ACC112 (cell line): ENCODE data around the gene GEMIN7.

Experiments used
- H2AFZ ChIP-seq: fragments of 200-600 bp; sonication (generic); one replicate; pipeline ENCODE4 v1.6.0; 2017; ENCODE audit warnings: antibody characterized with exemption, low read length; ENCODE audit not compliant: unreplicated experiment
- H3K27ac ChIP-seq: fragments of 200-600 bp; sonication (generic); 2 replicates; pipeline ENCODE4 v1.5.1; 2014; ENCODE audit warnings: low read depth, mild to moderate bottlenecking, antibody characterized with exemption, low read length, moderate library complexity
- H3K27me3 ChIP-seq: fragments of 200-600 bp; sonication (generic); 2 replicates; pipeline ENCODE4 v1.6.1; 2014; ENCODE audit warnings: mild to moderate bottlenecking, antibody characterized with exemption, low read length, moderate library complexity, mixed read lengths; ENCODE audit not compliant: insufficient read depth
- H3K36me3 ChIP-seq: fragments of 200-600 bp; sonication (generic); 2 replicates; pipeline ENCODE4 v1.6.1; 2016; ENCODE audit warnings: mild to moderate bottlenecking, antibody characterized with exemption, low read length, moderate library complexity, mixed read lengths; ENCODE audit not compliant: insufficient read depth
- H3K4me1 ChIP-seq: fragments of 200-600 bp; sonication (generic); one replicate; pipeline ENCODE4 v1.6.1; 2016; ENCODE audit warnings: low read length, mixed read lengths; ENCODE audit not compliant: insufficient read depth, unreplicated experiment, control insufficient read depth
- H3K4me3 ChIP-seq: fragments of 200-600 bp; sonication (generic); 2 replicates; pipeline ENCODE4 v1.5.1; 2014; ENCODE audit warnings: mild to moderate bottlenecking, low read depth, low read length
- H3K79me2 ChIP-seq: fragments of 200-600 bp; sonication (generic); one replicate; pipeline ENCODE4 v1.6.0; 2016; ENCODE audit warnings: low read length; ENCODE audit not compliant: control insufficient read depth, unreplicated experiment, insufficient read depth

Gene GEMIN7

DNA sequence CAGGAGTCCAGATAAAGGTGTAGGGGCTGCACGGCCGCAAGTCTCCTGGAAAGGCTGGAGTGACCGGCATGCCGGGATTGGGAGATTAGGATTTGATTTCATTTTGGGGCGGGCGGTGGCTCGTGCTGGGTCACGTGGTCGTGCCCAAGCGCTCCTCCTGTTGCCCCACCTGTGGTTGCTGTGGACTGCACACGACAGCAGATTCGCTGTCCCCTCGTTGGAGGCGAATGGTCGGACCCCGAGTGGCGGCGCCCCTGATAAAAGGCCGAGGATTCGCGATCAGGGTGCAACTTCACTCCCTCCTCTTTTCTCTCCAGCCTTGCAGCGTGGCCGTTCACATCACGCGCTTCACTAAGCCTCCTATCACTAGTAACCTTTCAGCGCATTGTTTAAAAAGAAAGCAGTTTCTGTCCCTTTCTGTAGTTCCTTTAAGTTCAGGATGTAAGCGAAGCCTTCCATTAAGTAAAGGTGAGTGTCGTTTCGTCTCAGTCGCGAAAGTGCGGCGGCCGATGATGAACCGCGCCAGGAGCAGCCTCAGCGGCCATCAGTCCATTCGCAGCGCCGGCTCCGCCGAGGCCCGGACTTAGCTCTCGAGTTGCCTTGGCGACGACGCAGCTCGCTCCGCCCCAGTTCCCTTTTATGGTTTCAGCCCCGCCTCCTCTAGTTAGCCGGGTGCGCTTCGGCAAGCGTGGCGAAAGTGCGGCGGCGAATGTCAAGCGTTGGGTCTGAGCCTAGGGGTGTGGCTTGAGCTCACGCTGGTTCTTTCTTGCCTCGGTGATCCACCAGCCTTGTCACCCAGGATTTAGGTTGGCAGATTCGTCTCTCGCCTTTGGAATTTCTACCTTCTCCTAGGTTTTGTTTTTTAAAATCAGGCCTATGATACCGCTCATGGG lies 12.2 kb downstream of the GEMIN7 start:
- Histone ChIP-seq H3K4me3 (peak overlapping the region; percentile 86), H3K27me3 (no peaks in the 10 kb centered on the region), H3K27ac (peak overlapping the region; percentile 87), H3K79me2 (peaks cover 36% of the 10 kb centered on the region), H2AFZ (peak overlapping the region; percentile 96), H3K4me1 (peaks cover 7% of the 10 kb centered on the region), H3K36me3 (no peaks in the 10 kb centered on the region)

- peak within 1 kb of the TSS; percentile 86 for H3K4me3 ChIP-seq
- peaks cover 49% of the 10 kb centered on the region for H3K79me2 ChIP-seq
- peaks cover 13% of the 10 kb centered on the region for H3K4me1 ChIP-seq
- H3K27me3 ChIP-seq, result no peaks in the 10 kb centered on the region
- no peaks in the 10 kb centered on the region for H3K36me3 ChIP-seq
- peak within 1 kb of the TSS; percentile 87 for H3K27ac ChIP-seq
- peak within 1 kb of the TSS; percentile 83 for H2AFZ ChIP-seq
Observed at GRCh38 chr19:45092747-45093678, 14.0 kb downstream of the GEMIN7 start, which contains the start of gene PPP1R37. Gene PPP1R37 (plus strand): TSS chr19:45093179. CDS start chr19:45093326, 147 bp downstream.

DNA sequence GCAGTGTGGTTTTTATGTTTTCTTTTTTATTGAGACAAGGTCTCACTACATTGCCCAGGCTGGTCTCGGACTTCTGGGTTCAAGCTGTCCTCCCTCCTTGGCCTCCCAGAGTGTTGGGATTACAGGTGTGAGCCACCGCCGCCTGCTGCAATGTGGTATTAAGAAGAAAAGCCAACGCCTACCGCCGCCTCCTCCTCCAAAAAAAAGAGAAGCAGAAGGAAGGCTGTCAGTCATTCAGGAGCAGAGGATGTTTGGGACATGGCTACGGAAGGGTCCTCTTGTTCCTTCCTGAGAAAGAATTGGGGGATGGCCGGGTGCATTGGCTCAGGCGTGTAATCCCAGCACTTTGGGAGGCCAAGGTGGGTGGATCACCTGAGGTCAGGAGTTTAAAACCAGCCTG lies 15.1 kb downstream of the GEMIN7 start:
- Histone ChIP-seq H2AFZ (no peak overlapping the region), H3K27ac (no peak overlapping the region), H3K4me1 (peaks cover 23% of the 10 kb centered on the region), H3K36me3 (no peaks in the 10 kb centered on the region), H3K4me3 (peak overlapping the region; percentile 86), H3K79me2 (peaks cover 57% of the 10 kb centered on the region), H3K27me3 (no peaks in the 10 kb centered on the region)

GRCh38 chr19:45094707-45095106 lies 15.6 kb downstream of the GEMIN7 start:
- Histone ChIP-seq H3K27me3 (no peaks in the 10 kb centered on the region), H3K36me3 (no peaks in the 10 kb centered on the region), H3K4me3 (peak overlapping the region; percentile 86), H2AFZ (no peak overlapping the region), H3K79me2 (peaks cover 62% of the 10 kb centered on the region), H3K4me1 (peaks cover 27% of the 10 kb centered on the region), H3K27ac (no peak overlapping the region)

- Histone ChIP-seq H3K4me1 (peaks cover 27% of the 10 kb centered on the region), H3K79me2 (peaks cover 73% of the 10 kb centered on the region), H3K4me3 (no peak overlapping the region), H3K27ac (no peak overlapping the region), H3K27me3 (no peaks in the 10 kb centered on the region), H3K36me3 (no peaks in the 10 kb centered on the region), H2AFZ (no peak overlapping the region)
Observed at GRCh38 chr19:45095496-45096413, 16.7 kb downstream of the GEMIN7 start.

GRCh38 chr19:45096700-45097099 lies 17.6 kb downstream of the GEMIN7 start:
- no peak overlapping the region for H3K4me3 ChIP-seq
- H3K79me2 ChIP-seq, result peaks cover 82% of the 10 kb centered on the region
- no peaks in the 10 kb centered on the region for H3K27me3 ChIP-seq
- no peaks in the 10 kb centered on the region for H3K36me3 ChIP-seq
- peaks cover 27% of the 10 kb centered on the region for H3K4me1 ChIP-seq
- H3K27ac ChIP-seq, result no peak overlapping the region
- H2AFZ ChIP-seq, result no peak overlapping the region

DNA sequence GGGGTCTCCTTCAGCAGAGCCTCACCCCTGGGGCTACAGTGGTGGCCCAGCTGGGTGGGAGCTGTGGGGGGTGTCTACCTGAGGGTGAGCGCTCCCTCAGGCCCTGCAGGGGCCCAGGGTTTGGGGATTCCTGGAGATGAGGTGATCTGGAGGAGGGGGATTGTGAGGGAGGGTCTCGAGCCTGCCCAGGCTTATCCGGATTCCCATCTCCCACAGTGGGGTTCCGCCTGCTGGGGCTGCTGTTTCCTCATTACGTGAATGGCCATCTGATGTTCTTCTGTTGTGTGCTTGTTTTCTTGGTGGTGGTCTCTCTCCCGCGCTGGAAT lies 18.4 kb downstream of the GEMIN7 start:
- no peaks in the 10 kb centered on the region for H3K27me3 ChIP-seq
- H2AFZ ChIP-seq, result no peak overlapping the region
- 0 out of 2 replicates have a peak overlapping the region, but pooled peaks have one; percentile 72 for H3K27ac ChIP-seq
- H3K36me3 ChIP-seq, result no peaks in the 10 kb centered on the region
- no peak overlapping the region for H3K4me3 ChIP-seq
- H3K4me1 ChIP-seq, result peaks cover 27% of the 10 kb centered on the region
- peaks cover 87% of the 10 kb centered on the region for H3K79me2 ChIP-seq

DNA sequence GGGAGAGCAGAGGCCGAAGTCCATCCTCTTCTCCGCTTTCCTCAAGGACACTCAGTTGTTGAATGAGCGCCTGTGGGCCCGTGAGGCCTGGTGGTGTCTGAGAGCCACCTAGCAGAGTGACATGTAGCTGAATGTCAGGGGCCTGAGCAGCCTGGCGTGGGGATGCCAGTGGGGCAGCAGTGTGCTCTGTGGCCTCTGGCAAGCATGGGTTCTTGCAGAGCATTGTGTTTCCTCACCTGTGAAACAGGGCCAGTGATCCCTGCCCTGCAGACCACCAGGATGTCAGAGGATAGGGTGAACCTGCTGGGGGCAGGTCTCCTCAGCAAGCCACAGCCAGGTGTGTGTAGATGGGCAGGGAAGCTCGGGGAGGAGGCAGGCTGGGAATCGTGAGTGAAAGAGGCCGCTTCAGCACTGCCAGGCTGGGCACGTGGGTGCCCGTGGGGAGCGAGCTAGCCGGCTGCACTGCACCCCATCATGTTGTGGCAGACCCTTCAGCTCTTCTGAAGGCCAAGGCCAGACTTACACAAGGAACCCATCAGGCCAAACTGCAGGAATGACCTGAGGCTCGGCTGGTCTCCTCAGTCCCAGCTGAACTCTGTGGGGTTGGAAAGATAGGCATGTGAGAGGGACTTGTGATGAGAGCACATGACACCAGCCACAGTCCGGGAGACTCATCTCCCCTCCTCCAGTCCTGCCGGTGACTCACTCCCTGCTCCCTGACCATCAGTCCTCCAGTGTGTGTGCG lies 18.9 kb downstream of the GEMIN7 start:
- Histone ChIP-seq H2AFZ (no peak overlapping the region), H3K79me2 (peaks cover 92% of the 10 kb centered on the region), H3K27me3 (no peaks in the 10 kb centered on the region), H3K36me3 (no peaks in the 10 kb centered on the region), H3K4me3 (no peak overlapping the region), H3K4me1 (peaks cover 27% of the 10 kb centered on the region), H3K27ac (peak overlapping the region; percentile 72)

DNA sequence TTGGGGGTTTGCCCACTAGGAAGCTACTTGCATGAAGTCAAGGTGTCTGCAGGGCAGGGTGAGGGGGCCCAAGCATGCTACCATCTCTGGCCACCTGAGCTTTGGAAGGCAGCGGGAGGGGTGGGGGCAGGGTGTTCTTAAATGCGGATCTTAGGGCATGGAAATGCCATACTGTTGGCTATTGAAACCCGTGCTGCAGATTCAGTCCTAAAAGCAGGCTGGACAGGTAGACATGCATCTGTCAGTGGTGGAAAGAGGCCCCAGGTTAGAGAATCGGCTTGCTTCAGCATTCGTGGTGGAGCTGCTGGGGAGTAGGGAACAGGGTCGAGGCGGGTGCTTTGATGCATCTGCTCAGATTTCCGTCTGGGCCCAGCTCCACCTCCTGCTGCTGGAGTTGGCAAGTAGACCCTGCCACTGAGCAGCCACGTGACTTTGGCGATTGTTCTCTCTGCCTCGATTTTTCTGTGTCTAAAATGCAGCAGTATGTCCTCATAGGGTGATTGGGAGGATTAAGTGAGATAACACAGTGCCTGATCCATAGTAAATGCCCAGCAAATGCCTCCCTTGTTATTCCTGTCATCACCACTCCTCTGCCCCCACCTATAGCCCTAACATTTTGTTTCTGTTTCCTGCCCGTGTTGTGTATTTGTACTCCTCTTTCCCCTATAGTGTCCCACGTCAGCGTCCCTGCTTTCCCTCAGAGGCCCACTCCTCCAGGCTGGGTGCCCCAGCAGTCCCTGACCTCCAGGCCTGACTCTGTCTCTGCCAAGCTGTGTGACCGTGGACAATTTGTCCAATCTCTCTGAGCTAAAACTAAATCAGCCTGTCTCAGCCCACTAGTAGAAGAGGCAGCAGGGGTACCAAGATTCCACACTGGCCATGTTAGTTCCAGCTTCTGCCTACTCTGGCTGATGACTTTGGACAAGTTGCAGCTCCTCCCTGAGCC lies 19.7 kb downstream of the GEMIN7 start:
- Histone ChIP-seq H3K27ac (no peak overlapping the region), H3K4me1 (peaks cover 27% of the 10 kb centered on the region), H2AFZ (no peak overlapping the region), H3K27me3 (no peaks in the 10 kb centered on the region), H3K79me2 (peaks cover 88% of the 10 kb centered on the region), H3K4me3 (peak overlapping the region; percentile 58), H3K36me3 (no peaks in the 10 kb centered on the region)
